ENCODE results near the gene HLA-A.
"Not testable (repeated sequence)": the region's sequence is repeated elsewhere in the genome, so short reads cannot be mapped to it uniquely, and the experiment has no call there.

HLA-A gene

DNA sequence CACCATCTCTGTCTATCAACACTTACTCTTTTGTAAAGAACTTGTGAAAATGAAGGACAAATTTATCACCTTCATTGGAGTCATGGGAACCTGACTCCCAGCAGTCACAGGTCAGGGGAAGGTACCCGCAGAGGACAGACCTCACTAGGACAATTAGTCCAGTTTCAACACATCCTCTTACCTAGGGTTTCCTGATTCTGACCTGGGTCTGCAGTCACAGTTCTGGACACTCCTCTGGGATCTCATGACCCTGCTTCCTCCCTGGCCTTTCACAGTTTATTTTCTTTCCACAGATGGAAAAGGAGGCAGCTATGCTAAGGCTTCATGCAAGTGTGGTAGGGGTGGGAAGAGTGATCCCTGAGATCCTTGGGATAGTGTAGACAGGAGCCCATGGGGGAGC lies 15.7 kb downstream of the HLA-A start:
- no peak overlapping the region for H3K27ac ChIP-seq (ENCODE audit: insufficient read depth, low read length, poor library complexity, severe bottlenecking)
- H3K4me3 ChIP-seq (ENCODE audit: insufficient read depth, low read depth, low read length, poor library complexity, severe bottlenecking), result no peak overlapping the region
- no peaks in the 10 kb centered on the region for H3K9me3 ChIP-seq (ENCODE audit: control insufficient read depth, low read length)
- H3K27me3 ChIP-seq (replicated peaks; ENCODE audit: control insufficient read depth, insufficient read depth, low read length, poor library complexity, severe bottlenecking), result no peaks in the 10 kb centered on the region
- DNase-seq, result no peak
- H3K4me1 ChIP-seq (ENCODE audit: control insufficient read depth, insufficient read depth, low read length, poor library complexity, severe bottlenecking), result no peaks in the 10 kb centered on the region
- no peaks in the 10 kb centered on the region for H3K36me3 ChIP-seq (ENCODE audit: control insufficient read depth, insufficient read depth, low read length)

DNA sequence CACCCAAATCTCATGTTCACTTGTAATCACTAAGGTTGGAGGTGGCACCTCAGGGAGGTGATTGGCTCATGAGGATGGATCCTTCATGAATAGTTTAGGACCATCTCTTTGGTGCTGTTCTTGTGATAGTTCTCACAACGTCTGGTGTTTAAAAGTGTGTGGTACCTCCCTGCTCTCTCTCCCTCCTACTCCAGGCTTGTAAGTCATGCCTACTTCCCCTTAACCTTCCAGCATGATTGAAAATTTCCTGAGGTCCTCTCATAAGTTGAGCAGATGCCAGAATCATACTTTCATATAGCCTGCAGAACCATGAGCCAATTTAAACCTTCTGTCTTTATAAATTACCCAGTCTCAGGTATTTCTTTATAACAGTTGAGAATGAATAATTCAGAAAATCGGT lies 16.6 kb downstream of the HLA-A start:
- H3K9me3 ChIP-seq (ENCODE audit: control insufficient read depth, low read length), result no peaks in the 10 kb centered on the region
- no peaks in the 10 kb centered on the region for H3K36me3 ChIP-seq (ENCODE audit: control insufficient read depth, insufficient read depth, low read length)
- H3K27ac ChIP-seq (ENCODE audit: insufficient read depth, low read length, poor library complexity, severe bottlenecking), result no peak overlapping the region
- no peaks in the 10 kb centered on the region for H3K27me3 ChIP-seq (replicated peaks; ENCODE audit: control insufficient read depth, insufficient read depth, low read length, poor library complexity, severe bottlenecking)
- no peak overlapping the region for H3K4me3 ChIP-seq (ENCODE audit: insufficient read depth, low read depth, low read length, poor library complexity, severe bottlenecking)
- no peak for DNase-seq
- no peaks in the 10 kb centered on the region for H3K4me1 ChIP-seq (ENCODE audit: control insufficient read depth, insufficient read depth, low read length, poor library complexity, severe bottlenecking)

DNA sequence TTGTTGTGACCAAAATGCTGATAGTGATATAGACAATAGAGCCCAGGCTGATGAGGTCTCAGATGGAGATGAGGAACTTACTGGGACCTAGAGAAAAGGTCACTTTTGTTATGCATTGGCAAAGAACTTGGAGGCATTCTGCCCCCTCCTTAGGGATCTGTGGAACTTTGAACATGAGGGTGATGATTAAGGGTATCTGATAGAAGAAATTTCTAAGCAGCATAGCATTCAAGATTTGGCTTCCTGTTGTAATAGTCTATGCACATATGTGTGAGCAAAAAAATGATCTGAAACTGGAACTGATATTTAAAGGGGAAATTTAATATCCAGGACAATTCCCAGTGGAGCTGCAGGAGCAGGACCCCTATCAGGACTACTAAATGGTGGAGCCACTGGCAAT lies 17.1 kb downstream of the HLA-A start:
- Histone ChIP-seq H3K27ac (ENCODE audit: insufficient read depth, low read length, poor library complexity, severe bottlenecking) (no peak overlapping the region), H3K36me3 (ENCODE audit: control insufficient read depth, insufficient read depth, low read length) (no peaks in the 10 kb centered on the region), H3K27me3 (replicated peaks; ENCODE audit: control insufficient read depth, insufficient read depth, low read length, poor library complexity, severe bottlenecking) (no peaks in the 10 kb centered on the region), H3K9me3 (ENCODE audit: control insufficient read depth, low read length) (no peaks in the 10 kb centered on the region), H3K4me1 (ENCODE audit: control insufficient read depth, insufficient read depth, low read length, poor library complexity, severe bottlenecking) (peaks cover 4% of the 10 kb centered on the region), H3K4me3 (ENCODE audit: insufficient read depth, low read depth, low read length, poor library complexity, severe bottlenecking) (no peak overlapping the region)
- no peak for DNase-seq

DNA sequence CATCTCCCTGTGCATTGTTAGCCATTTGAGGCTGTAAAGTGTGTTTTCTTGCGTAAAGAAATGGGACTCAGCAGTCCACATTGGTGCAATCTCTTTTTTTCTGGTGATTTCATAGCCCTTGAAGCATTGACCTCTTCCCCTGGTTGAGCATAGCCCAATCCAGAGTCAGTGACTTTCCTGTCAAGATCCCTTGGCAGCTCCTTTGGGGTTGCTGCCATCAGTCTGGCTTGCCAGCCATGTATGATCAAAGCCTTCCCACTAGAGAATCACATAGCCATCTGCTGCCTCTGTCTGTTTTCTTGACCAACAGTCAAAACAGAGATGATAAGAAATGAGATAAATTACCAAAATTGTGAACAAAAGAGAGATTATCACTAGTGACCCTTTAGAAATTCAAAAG lies 19.6 kb downstream of the HLA-A start:
- H3K27me3 ChIP-seq (replicated peaks; ENCODE audit: control insufficient read depth, insufficient read depth, low read length, poor library complexity, severe bottlenecking), result no peaks in the 10 kb centered on the region
- no peak overlapping the region for H3K27ac ChIP-seq (ENCODE audit: insufficient read depth, low read length, poor library complexity, severe bottlenecking)
- DNase-seq, result no peak
- no peak overlapping the region for H3K4me3 ChIP-seq (ENCODE audit: insufficient read depth, low read depth, low read length, poor library complexity, severe bottlenecking)
- H3K36me3 ChIP-seq (ENCODE audit: control insufficient read depth, insufficient read depth, low read length), result no peaks in the 10 kb centered on the region
- peaks cover 18% of the 10 kb centered on the region for H3K4me1 ChIP-seq (ENCODE audit: control insufficient read depth, insufficient read depth, low read length, poor library complexity, severe bottlenecking)
- no peaks in the 10 kb centered on the region for H3K9me3 ChIP-seq (ENCODE audit: control insufficient read depth, low read length)

DNA sequence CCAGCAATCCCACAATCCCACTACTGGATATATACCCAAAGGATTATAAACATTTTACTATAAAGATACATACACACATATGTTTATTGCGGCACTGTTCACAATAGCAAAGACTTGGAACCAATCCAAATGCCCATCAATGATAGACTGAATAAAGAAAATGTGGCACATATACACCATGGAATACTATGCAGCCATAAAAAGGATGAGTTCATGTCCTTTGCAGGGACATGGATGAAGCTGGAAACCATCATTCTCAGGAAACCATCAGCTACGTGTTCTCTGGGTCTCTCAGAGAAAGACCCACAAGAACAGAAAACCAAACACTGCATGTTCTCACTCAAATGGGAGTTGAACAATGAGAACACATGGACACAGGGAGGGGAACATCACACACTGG lies 21.4 kb downstream of the HLA-A start:
- H3K4me1 ChIP-seq (ENCODE audit: control insufficient read depth, insufficient read depth, low read length, poor library complexity, severe bottlenecking), result peaks cover 24% of the 10 kb centered on the region
- H3K9me3 ChIP-seq (ENCODE audit: control insufficient read depth, low read length); DNase-seq; H3K27ac ChIP-seq (ENCODE audit: insufficient read depth, low read length, poor library complexity, severe bottlenecking); H3K4me3 ChIP-seq (ENCODE audit: insufficient read depth, low read depth, low read length, poor library complexity, severe bottlenecking); H3K36me3 ChIP-seq (ENCODE audit: control insufficient read depth, insufficient read depth, low read length); H3K27me3 ChIP-seq (replicated peaks; ENCODE audit: control insufficient read depth, insufficient read depth, low read length, poor library complexity, severe bottlenecking): not testable (repeated sequence)

DNA sequence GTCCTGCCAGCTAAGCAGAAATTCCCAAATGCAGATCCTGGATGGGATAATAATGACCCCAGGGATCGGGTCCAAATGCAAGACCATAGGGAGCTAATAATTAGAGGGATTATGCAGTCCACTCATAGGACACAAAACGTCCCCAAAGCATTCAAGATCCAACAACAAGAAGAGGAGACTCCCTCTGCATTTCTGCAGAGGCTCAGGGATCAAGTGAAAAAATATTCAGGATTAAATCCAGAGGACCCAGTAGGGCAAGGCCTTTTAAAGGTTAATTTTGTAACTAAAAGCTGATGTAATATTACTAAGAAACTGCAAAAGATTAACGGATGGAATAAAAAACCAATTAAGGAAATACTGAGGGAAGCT lies 22.2 kb downstream of the HLA-A start:
- peak overlapping the region; percentile 35 for H3K27ac ChIP-seq (ENCODE audit: insufficient read depth, low read length, poor library complexity, severe bottlenecking)
- no peaks in the 10 kb centered on the region for H3K9me3 ChIP-seq (ENCODE audit: control insufficient read depth, low read length)
- no peaks in the 10 kb centered on the region for H3K27me3 ChIP-seq (replicated peaks; ENCODE audit: control insufficient read depth, insufficient read depth, low read length, poor library complexity, severe bottlenecking)
- H3K4me1 ChIP-seq (ENCODE audit: control insufficient read depth, insufficient read depth, low read length, poor library complexity, severe bottlenecking), result peaks cover 24% of the 10 kb centered on the region
- DNase-seq, result no peak
- no peaks in the 10 kb centered on the region for H3K36me3 ChIP-seq (ENCODE audit: control insufficient read depth, insufficient read depth, low read length)
- H3K4me3 ChIP-seq (ENCODE audit: insufficient read depth, low read depth, low read length, poor library complexity, severe bottlenecking), result no peak overlapping the region

DNA sequence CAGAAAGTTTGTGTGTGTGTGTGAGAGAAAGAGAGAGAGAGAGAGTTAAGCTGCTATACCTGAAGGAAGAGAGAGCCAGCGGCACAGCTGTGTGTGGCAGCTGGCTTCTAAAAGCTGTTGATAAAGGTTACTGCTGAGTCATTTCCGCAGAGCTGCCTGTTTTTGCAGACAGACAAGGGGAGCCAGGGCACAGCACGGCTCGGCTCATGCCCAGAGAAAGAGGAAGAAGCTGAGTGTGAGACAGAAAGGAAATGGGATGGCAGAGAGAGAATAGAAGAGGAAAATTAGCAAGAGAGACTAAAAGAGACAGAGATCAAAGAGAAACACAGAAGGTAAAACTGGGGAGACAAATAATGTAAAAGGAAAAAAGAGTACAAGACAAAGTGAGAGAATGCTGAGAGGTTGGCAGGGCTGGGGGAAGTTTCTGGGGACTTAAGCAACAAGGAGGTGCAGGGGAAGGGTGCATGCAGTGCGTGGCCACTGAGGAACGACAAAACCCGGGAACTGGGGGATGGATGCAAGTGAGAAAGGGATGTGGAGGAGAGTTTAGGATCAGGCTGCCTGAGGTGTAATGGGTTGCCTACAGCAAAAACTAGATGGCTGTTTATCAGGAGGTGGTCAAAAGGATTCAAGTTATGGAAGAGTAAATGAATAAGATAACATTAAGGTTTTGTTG lies 22.7 kb downstream of the HLA-A start:
- Histone ChIP-seq H3K27me3 (replicated peaks; ENCODE audit: control insufficient read depth, insufficient read depth, low read length, poor library complexity, severe bottlenecking) (no peaks in the 10 kb centered on the region), H3K9me3 (ENCODE audit: control insufficient read depth, low read length) (no peaks in the 10 kb centered on the region), H3K4me1 (ENCODE audit: control insufficient read depth, insufficient read depth, low read length, poor library complexity, severe bottlenecking) (peaks cover 24% of the 10 kb centered on the region), H3K27ac (ENCODE audit: insufficient read depth, low read length, poor library complexity, severe bottlenecking) (peak overlapping the region; percentile 72), H3K4me3 (ENCODE audit: insufficient read depth, low read depth, low read length, poor library complexity, severe bottlenecking) (peak overlapping the region; percentile 48), H3K36me3 (ENCODE audit: control insufficient read depth, insufficient read depth, low read length) (no peaks in the 10 kb centered on the region)
- peak; percentile 70 to 78 (median 71) for DNase-seq

DNA sequence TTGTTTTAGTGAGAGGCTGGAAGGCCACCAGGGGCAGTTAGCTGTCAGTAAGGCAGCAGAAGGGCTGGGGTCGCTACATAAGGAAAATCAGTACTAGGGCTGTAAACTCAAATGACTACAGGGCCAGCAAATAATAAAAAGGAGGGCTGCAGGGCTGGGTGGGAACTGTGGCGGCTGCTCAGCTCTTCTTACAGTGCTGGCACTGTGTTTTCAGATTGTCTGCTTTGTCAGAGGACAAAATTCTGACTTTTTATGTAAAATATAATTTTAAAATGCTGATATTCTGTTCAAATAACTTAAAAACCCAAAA lies 23.2 kb downstream of the HLA-A start:
- DNase-seq, result no peak
- Histone ChIP-seq H3K4me1 (ENCODE audit: control insufficient read depth, insufficient read depth, low read length, poor library complexity, severe bottlenecking) (peaks cover 24% of the 10 kb centered on the region), H3K27ac (ENCODE audit: insufficient read depth, low read length, poor library complexity, severe bottlenecking) (peak overlapping the region; percentile 72), H3K27me3 (replicated peaks; ENCODE audit: control insufficient read depth, insufficient read depth, low read length, poor library complexity, severe bottlenecking) (no peaks in the 10 kb centered on the region), H3K36me3 (ENCODE audit: control insufficient read depth, insufficient read depth, low read length) (no peaks in the 10 kb centered on the region), H3K9me3 (ENCODE audit: control insufficient read depth, low read length) (no peaks in the 10 kb centered on the region), H3K4me3 (ENCODE audit: insufficient read depth, low read depth, low read length, poor library complexity, severe bottlenecking) (peak overlapping the region; percentile 48)

DNA sequence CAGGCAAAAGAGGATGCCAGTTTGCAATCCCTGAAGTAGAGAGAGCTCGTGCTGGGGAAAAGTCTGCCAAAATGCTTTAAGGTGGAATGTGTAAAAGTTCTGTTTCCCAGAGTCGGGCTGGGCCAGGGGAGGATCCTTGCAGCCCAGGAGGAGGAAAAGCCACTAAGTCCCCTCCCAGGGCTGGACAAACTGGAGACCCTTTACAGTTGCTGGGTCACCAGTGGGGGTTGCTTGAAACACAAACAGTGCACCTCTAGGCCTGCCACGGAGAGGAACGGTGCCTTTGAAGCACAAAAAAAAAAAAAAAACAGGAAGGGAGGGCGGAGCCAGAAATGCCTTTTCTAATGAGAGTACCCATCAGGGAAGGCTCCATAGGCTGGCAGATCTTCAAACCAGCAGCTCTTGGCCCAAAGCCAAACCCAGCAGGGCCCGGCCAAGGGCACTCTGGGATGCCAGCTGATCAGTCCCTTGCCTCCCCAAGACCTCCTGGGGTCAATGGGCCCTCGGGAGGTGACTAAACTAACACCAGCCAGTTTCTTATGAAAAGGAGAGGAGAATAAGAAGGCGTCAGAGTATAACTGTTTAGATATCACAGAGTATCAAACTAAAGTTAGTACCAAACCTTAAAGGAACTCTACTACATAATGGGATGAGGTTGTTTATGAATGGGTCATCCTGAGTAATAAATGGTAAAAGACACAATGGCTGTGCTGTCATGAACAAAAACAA lies 23.7 kb downstream of the HLA-A start:
- DNase-seq, result peak; percentile 37 to 65 (median 51)
- Histone ChIP-seq H3K9me3 (ENCODE audit: control insufficient read depth, low read length) (no peaks in the 10 kb centered on the region), H3K27ac (ENCODE audit: insufficient read depth, low read length, poor library complexity, severe bottlenecking) (peak overlapping the region; percentile 72), H3K36me3 (ENCODE audit: control insufficient read depth, insufficient read depth, low read length) (no peaks in the 10 kb centered on the region), H3K4me1 (ENCODE audit: control insufficient read depth, insufficient read depth, low read length, poor library complexity, severe bottlenecking) (peaks cover 24% of the 10 kb centered on the region), H3K4me3 (ENCODE audit: insufficient read depth, low read depth, low read length, poor library complexity, severe bottlenecking) (peak overlapping the region; percentile 48), H3K27me3 (replicated peaks; ENCODE audit: control insufficient read depth, insufficient read depth, low read length, poor library complexity, severe bottlenecking) (no peaks in the 10 kb centered on the region)

DNA sequence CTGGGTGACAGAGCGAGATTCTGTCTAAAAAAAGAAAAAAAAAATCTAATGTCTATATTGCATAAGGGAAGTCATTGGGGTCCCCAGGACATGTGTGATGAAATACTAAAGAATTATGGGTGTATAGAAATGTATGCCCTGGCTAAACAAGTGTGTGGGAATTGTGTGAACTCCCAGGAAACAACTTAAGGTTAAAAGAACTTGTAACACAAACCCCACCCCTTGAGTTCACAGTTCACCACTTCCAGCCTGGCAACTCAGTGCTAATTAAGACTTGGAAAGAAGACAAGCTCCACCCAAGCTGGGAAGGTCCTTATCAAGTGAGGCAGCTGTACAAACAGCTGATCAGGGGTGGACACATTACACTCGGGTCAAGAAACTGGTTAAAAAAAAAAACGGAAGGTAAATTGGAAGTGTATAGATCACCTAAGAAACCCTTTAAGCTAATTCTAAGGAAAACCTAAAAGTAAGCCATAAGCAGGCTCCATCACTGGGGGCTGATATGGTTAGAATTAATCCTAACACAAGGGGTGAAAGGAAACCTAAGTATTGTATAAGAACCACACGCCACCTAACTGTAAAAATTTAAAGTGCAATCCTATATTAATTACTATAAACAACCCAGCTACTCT lies 25.2 kb downstream of the HLA-A start:
- no peak overlapping the region for H3K27ac ChIP-seq (ENCODE audit: insufficient read depth, low read length, poor library complexity, severe bottlenecking)
- DNase-seq, result no peak
- no peaks in the 10 kb centered on the region for H3K36me3 ChIP-seq (ENCODE audit: control insufficient read depth, insufficient read depth, low read length)
- H3K27me3 ChIP-seq (replicated peaks; ENCODE audit: control insufficient read depth, insufficient read depth, low read length, poor library complexity, severe bottlenecking), result no peaks in the 10 kb centered on the region
- H3K4me1 ChIP-seq (ENCODE audit: control insufficient read depth, insufficient read depth, low read length, poor library complexity, severe bottlenecking), result peaks cover 24% of the 10 kb centered on the region
- no peak overlapping the region for H3K4me3 ChIP-seq (ENCODE audit: insufficient read depth, low read depth, low read length, poor library complexity, severe bottlenecking)
- no peaks in the 10 kb centered on the region for H3K9me3 ChIP-seq (ENCODE audit: control insufficient read depth, low read length)

All from effector memory CD4-positive, alpha-beta T cell (primary cell).